NB4 (cell line): ENCODE measurements around the gene SGTB.

ENCODE experiments used
- DNase-seq: peaks from one replicate; pipeline ENCODE4 v3.0.0; 2010; ENCODE audit warnings: low read depth
- H3K4me3 ChIP-seq: one replicate; pipeline ENCODE4 v1.5.1; 2011; ENCODE audit warnings: mild to moderate bottlenecking, low read depth, low read length, moderate library complexity
- MYC ChIP-seq: IDR thresholded peaks from 2 replicates; pipeline ENCODE4 v1.6.1; 2011; ENCODE audit warnings: low read depth, low read length
- POLR2A ChIP-seq: IDR thresholded peaks from 2 replicates; pipeline ENCODE4 v1.6.1; 2011; ENCODE audit warnings: mild to moderate bottlenecking; ENCODE audit not compliant: insufficient read length; ENCODE audit errors: extremely low read depth
- TF ChIP-seq, protein P1 (sequence below): IDR thresholded peaks from one replicate; pipeline ENCODE4 v1.5.1; 2012; ENCODE audit warnings: low read depth, low read length
- TF ChIP-seq, protein P2 (sequence below): IDR thresholded peaks from 2 replicates; pipeline ENCODE4 v1.6.1; 2011; ENCODE audit warnings: low read depth, low read length

The SGTB gene

DNA sequence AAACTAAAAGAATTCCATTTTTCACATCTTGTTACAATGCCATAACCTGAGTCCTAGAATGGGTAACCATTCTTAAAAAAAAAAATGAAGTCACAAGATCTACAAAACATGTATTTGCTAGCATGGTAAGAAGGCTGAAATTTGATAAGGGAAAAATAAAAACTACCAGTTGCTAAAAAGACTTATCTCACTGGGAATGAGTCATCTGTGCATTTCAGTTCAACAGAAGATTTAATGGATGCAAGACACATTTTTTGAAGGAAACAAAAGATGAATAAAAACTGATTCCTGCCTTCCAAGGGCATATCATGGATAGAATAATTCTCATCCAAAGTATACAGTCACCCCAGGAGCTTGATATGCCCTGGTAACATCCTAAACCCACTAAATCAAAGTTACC lies 47.2 kb downstream of the SGTB start:
- no peak overlapping the region for H3K4me3 ChIP-seq
- TF ChIP-seq, protein P1, sequence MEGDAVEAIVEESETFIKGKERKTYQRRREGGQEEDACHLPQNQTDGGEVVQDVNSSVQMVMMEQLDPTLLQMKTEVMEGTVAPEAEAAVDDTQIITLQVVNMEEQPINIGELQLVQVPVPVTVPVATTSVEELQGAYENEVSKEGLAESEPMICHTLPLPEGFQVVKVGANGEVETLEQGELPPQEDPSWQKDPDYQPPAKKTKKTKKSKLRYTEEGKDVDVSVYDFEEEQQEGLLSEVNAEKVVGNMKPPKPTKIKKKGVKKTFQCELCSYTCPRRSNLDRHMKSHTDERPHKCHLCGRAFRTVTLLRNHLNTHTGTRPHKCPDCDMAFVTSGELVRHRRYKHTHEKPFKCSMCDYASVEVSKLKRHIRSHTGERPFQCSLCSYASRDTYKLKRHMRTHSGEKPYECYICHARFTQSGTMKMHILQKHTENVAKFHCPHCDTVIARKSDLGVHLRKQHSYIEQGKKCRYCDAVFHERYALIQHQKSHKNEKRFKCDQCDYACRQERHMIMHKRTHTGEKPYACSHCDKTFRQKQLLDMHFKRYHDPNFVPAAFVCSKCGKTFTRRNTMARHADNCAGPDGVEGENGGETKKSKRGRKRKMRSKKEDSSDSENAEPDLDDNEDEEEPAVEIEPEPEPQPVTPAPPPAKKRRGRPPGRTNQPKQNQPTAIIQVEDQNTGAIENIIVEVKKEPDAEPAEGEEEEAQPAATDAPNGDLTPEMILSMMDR: no peak
- TF ChIP-seq POLR2A (no peak), MYC (no peak)
- TF ChIP-seq, protein P2, sequence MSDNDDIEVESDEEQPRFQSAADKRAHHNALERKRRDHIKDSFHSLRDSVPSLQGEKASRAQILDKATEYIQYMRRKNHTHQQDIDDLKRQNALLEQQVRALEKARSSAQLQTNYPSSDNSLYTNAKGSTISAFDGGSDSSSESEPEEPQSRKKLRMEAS: no peak
- no peak for DNase-seq

DNA sequence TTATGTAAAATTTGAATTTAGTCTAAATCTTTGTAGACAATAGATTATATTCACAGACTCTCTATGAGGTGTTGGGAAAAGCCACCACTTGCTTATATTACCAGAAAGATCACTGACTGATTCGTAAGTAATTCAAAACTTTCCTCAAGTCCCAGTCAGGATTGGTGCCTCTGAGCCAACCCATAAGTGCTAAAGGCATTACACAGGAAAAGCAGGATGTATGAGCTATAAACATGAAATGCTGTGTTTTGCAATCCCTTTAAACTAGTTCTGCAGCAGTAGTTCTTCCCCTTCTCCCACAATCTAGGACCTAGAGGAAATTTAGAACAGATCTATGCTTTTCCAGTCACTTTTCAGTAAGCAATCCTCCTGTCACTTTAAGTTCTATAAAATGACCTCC lies 49.1 kb downstream of the SGTB start:
- no peak overlapping the region for H3K4me3 ChIP-seq
- TF ChIP-seq, protein P2: no peak
- peak; percentile 20 for DNase-seq

DNA sequence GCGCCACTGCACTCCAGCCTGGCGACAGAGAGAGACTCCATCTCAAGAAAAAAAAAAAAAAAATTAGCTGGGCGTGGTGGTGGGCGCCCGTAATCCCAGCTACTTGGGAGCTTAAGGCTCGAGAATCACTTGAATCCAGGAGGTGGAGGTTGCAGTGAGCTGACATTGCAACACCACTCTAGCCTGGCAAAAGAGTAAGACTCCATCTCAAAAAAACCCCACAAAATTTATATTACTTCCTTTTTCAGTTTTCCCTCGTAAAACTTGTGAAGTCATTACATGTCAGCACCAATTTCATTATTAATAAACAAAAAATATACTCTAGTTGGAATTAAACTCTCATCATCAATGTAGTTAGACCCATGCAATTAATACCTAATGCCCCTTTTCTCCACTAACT lies 53.2 kb downstream of the SGTB start:
- no peak for TF ChIP-seq MYC
- TF ChIP-seq, protein P2: no peak
- TF ChIP-seq, protein P1: no peak
- no peak for TF ChIP-seq POLR2A
- DNase-seq: peak; percentile 71
- no peak overlapping the region for H3K4me3 ChIP-seq

DNA sequence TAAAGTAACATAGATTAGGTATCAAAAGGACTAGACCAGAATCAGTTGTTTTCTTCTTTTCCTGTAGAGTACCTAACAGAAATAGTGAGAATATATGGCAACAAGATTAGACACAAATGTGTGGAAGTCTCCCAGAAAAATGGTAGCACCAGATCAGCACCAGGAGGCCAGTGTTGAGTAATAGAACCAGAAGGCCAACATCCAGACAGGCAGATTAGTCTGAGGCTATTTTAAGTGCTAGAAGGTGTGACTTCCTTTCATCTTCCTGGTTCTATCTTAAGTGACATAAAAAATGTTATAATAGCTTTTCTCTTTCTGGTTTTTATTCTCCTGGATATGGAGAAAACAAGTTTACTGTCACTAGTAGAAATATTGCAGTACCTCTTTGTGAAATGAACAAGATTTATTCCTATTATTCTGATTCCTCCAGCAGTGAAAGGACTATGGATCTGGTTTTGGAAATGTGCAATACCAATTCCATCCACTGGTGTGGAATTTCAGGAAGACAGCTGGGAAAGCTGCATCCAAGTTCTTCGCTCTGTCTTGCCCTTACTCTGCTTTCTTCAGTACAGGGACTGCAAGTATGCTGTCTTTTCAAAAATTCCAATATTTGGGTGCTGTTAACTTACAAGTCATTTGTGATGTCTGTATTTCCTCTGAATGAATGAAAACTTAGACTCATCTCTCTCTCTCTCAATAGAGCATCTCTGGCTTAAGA lies 57.9 kb downstream of the SGTB start:
- TF ChIP-seq POLR2A (no peak), MYC (no peak)
- TF ChIP-seq, protein P1: no peak
- TF ChIP-seq, protein P2: no peak
- DNase-seq: no peak
- no peak overlapping the region for H3K4me3 ChIP-seq

DNA sequence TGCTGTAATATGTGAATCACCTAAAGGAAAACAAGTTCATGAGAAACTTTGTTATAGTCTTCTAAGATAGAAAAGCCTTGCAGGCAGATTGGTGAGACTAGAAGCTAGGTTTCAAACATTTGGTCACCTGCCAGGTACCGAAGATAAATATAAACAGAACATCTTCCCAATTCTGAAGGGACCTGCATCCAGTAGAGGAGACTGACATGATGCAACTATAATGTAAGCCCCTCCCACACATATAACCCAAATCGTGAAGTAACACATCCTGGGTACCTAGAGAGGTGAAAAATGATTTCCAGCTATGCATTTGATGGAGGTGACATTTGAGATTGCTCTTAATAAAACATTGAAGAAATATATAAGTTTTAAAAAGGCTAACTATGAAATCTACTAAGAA lies 67.2 kb downstream of the SGTB start:
- no peak for DNase-seq
- no peak overlapping the region for H3K4me3 ChIP-seq
- TF ChIP-seq POLR2A (no peak), MYC (no peak)
- TF ChIP-seq, protein P2: no peak
- TF ChIP-seq, protein P1: no peak

DNA sequence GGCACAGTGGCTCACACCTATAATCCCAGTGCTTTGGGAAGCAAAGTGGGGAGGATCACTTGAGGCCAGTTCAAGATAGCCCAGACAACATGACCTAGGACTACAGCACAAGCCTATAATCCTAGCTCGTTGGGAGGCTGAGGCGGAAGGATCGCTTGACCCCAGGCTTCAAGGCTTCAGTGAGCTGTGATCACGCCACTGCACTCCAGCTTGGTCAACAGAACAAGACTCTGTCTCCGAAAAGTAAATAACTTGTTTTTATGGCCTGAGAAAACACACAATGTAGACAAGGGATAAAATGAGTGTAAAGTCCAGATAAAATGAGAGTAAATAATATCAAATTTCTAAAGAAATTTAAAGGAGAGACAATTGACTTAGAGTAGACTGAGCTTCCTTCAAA lies 70.8 kb downstream of the SGTB start:
- no peak overlapping the region for H3K4me3 ChIP-seq
- DNase-seq: no peak
- TF ChIP-seq MYC: no peak
- TF ChIP-seq, protein P2: no peak
- no peak for TF ChIP-seq POLR2A
- TF ChIP-seq, protein P1: no peak
